Measurements from ENCODE around the gene C20orf96. TPM values are rescaled to one million over a fixed set of nuclear protein-coding genes. Genes with fewer than 3 reads are reported as not detected.

C20orf96 gene
- total and polyA plus RNA-seq, 5 donors, result 4.2 to 9.1 (median 6.3) TPM

DNA sequence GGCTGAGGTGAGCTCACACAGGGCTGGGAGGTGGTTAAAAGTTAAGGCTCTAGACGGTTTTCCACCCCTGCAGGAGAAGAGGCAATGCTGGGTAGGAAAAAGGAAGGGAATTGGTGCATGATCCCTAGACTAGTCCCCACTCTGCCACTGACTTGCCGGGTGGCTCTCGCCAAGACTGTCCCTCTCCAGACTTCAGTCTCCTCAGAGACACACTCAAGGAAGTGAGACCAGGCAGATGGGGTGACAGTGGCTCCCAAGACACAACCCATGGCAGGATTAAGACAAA lies 13.1 kb downstream of the C20orf96 start:
- H3K4me3 ChIP-seq (ENCODE audit: low read length), result no peak overlapping the region
- no peak overlapping the region for H3K27ac ChIP-seq (ENCODE audit: low read length)
- ATAC-seq (no peak), DNase-seq (no peak)
- WGBS, result 24% methylated on average over 3 of the region's 3 CpGs
- no peaks in the 10 kb centered on the region for H3K27me3 ChIP-seq (ENCODE audit: control insufficient read depth, insufficient read depth)
- H3K9me3 ChIP-seq (ENCODE audit: control insufficient read depth, low read length), result no peaks in the 10 kb centered on the region
- no peaks in the 10 kb centered on the region for H3K4me1 ChIP-seq (ENCODE audit: control insufficient read depth, insufficient read depth, low read length)
- intact Hi-C loops (cut with DNase I), result loop anchor here in 1 of 4 donors (10.0 kb wide), 1 partner anchor 47 kb away; the partner anchor contains the start of gene SOX12

- Histone ChIP-seq H3K4me1 (ENCODE audit: control insufficient read depth, insufficient read depth, low read length) (no peaks in the 10 kb centered on the region), H3K4me3 (ENCODE audit: low read length) (no peak overlapping the region), H3K27me3 (ENCODE audit: control insufficient read depth, insufficient read depth) (no peaks in the 10 kb centered on the region), H3K27ac (ENCODE audit: low read length) (no peak overlapping the region), H3K9me3 (ENCODE audit: control insufficient read depth, low read length) (no peaks in the 10 kb centered on the region)
- DNase-seq, result no peak
- intact Hi-C loops (cut with DNase I), result loop anchor here in 1 of 4 donors (10.0 kb wide), 1 partner anchor 48 kb away; the partner anchor contains the start of gene SOX12
- no peak for ATAC-seq
- WGBS, result 93% methylated on average over 12 of the region's 12 CpGs
These were observed 13.7 kb downstream of the C20orf96 start for GRCh38 chr20:276620-277495.

GRCh38 chr20:275791-276190 lies 14.8 kb downstream of the C20orf96 start:
- no peak for ATAC-seq
- DNase-seq, result no peak

GRCh38 chr20:273884-274283 lies 16.7 kb downstream of the C20orf96 start:
- Histone ChIP-seq H3K4me3 (ENCODE audit: low read length) (no peak overlapping the region), H3K4me1 (ENCODE audit: control insufficient read depth, insufficient read depth, low read length) (no peaks in the 10 kb centered on the region), H3K27me3 (ENCODE audit: control insufficient read depth, insufficient read depth) (no peaks in the 10 kb centered on the region), H3K27ac (ENCODE audit: low read length) (no peak overlapping the region), H3K9me3 (ENCODE audit: control insufficient read depth, low read length) (no peaks in the 10 kb centered on the region)
- 61% methylated on average over 3 of the region's 3 CpGs for whole genome bisulfite sequencing
- ATAC-seq (no peak), DNase-seq (no peak)
- intact Hi-C loops (cut with DNase I), result loop anchor here in 1 of 4 donors (10.0 kb wide), 1 partner anchor 51 kb away; the partner anchor contains the start of gene SOX12

More at GRCh38 chr20:275791-276190, 14.8 kb downstream of the C20orf96 start:
- no peaks in the 10 kb centered on the region for H3K9me3 ChIP-seq (ENCODE audit: control insufficient read depth, low read length)
- intact Hi-C loops (cut with DNase I), result loop anchor here in 1 of 4 donors (10.0 kb wide), 1 partner anchor 49 kb away; the partner anchor contains the start of gene SOX12
- no peaks in the 10 kb centered on the region for H3K27me3 ChIP-seq (ENCODE audit: control insufficient read depth, insufficient read depth)
- WGBS, result 95% methylated on average over 7 of the region's 7 CpGs
- no peak overlapping the region for H3K27ac ChIP-seq (ENCODE audit: low read length)
- H3K4me1 ChIP-seq (ENCODE audit: control insufficient read depth, insufficient read depth, low read length), result no peaks in the 10 kb centered on the region
- no peak overlapping the region for H3K4me3 ChIP-seq (ENCODE audit: low read length)

DNA sequence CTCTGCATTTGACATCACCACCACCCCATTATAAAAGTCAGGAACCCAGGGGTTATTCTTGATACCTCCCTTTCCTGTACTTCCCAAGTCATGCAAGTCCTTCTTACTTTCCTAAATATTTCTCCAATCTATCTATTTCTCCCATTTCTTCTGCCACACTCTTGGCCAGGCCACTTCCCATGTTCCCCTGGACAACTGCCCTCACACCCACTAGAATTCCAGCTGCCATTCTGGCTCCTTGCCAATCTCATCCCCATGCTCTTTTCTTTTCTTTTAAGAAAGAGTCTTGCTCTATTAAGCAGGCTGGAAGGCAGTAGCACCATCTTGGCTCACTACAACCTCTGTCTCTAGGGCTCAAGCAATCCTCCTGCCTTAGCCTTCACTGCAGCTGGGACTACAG lies 17.8 kb downstream of the C20orf96 start:
- Histone ChIP-seq H3K27me3 (ENCODE audit: control insufficient read depth, insufficient read depth) (no peaks in the 10 kb centered on the region), H3K9me3 (ENCODE audit: control insufficient read depth, low read length) (no peaks in the 10 kb centered on the region), H3K4me3 (ENCODE audit: low read length) (no peak overlapping the region), H3K4me1 (ENCODE audit: control insufficient read depth, insufficient read depth, low read length) (no peaks in the 10 kb centered on the region), H3K27ac (ENCODE audit: low read length) (no peak overlapping the region)
- intact Hi-C loops (cut with DNase I), result loop anchor here in 1 of 4 donors (10.0 kb wide), 1 partner anchor 52 kb away; the partner anchor contains the start of gene SOX12
- ATAC-seq (no peak), DNase-seq (no peak)

DNA sequence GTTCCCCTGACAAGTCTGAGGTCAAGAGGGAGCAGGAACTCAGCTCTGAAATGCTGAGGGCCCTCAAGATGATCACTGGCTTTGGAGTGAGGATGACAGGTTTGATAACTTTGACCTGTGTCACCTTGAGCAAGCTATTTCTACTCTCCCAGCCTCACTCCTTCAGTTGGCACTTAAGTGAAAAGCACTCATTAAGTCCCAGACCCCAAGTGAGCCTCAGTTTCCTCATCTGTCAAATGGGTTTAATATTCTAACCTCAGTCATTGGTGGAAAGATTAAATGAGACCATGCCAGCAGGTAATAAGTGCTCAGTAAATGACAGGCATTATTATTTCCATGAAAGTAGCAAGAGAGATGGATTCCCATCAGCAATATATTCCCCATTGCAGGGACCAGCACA lies 19.0 kb downstream of the C20orf96 start:
- H3K27ac ChIP-seq (ENCODE audit: low read length), result no peak overlapping the region
- no peaks in the 10 kb centered on the region for H3K27me3 ChIP-seq (ENCODE audit: control insufficient read depth, insufficient read depth)
- ATAC-seq (no peak), DNase-seq (no peak)
- H3K4me1 ChIP-seq (ENCODE audit: control insufficient read depth, insufficient read depth, low read length), result no peaks in the 10 kb centered on the region
- no peaks in the 10 kb centered on the region for H3K9me3 ChIP-seq (ENCODE audit: control insufficient read depth, low read length)
- intact Hi-C loops (cut with DNase I), result loop anchor here in 1 of 4 donors (10.0 kb wide), 1 partner anchor 53 kb away; the partner anchor contains the start of gene SOX12
- H3K4me3 ChIP-seq (ENCODE audit: low read length), result no peak overlapping the region

DNA sequence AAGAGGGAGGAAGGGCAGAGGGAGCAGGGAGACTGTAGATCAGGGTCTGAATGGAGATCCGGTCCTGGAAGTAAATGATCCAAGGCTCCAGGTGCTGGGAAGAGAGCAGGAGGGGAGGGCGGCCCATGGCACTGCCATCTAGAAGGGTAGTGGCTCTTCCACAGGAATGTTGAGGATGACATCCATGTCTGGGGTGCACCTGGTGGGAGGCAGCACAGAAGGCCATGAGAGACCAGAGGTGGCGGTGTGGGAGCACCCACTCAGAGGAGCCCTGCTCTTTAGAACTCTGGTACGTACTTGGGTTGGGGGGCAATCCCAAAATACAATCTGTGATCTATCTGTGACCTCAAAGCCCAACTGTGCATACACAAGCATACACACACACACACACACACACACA lies 19.5 kb downstream of the C20orf96 start:
- no peaks in the 10 kb centered on the region for H3K4me1 ChIP-seq (ENCODE audit: control insufficient read depth, insufficient read depth, low read length)
- DNase-seq (no peak), ATAC-seq (no peak)
- intact Hi-C loops (cut with DNase I), result loop anchor here in 1 of 4 donors (10.0 kb wide), 1 partner anchor 54 kb away; the partner anchor contains the start of gene SOX12
- no peak overlapping the region for H3K4me3 ChIP-seq (ENCODE audit: low read length)
- H3K9me3 ChIP-seq (ENCODE audit: control insufficient read depth, low read length), result no peaks in the 10 kb centered on the region
- 94% methylated on average over 4 of the region's 4 CpGs for WGBS
- no peak overlapping the region for H3K27ac ChIP-seq (ENCODE audit: low read length)
- H3K27me3 ChIP-seq (ENCODE audit: control insufficient read depth, insufficient read depth), result no peaks in the 10 kb centered on the region

DNA sequence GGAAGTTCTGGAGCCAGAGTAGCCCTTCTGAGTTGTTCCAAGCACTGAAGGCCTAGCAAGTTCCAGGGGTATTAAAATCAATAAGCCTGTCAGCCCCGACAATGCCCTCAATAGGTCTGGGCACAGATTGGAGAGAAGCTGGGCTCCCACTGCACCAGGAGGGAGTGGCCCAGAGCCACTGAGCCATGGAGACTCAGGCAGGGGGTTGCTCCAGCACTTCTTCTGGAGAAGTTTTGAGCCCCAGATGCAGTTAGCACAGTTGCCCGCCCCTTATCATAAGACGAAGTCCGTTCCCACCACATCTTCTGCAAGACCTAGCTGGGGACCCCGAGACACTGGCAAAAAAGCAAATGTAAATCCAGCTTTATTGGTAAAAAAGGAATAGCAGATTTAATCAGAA lies 20.0 kb downstream of the C20orf96 start:
- DNase-seq (no peak), ATAC-seq (no peak)
- Histone ChIP-seq H3K27me3 (ENCODE audit: control insufficient read depth, insufficient read depth) (no peaks in the 10 kb centered on the region), H3K4me1 (ENCODE audit: control insufficient read depth, insufficient read depth, low read length) (no peaks in the 10 kb centered on the region), H3K27ac (ENCODE audit: low read length) (no peak overlapping the region), H3K4me3 (ENCODE audit: low read length) (no peak overlapping the region), H3K9me3 (ENCODE audit: control insufficient read depth, low read length) (no peaks in the 10 kb centered on the region)
- 91% methylated on average over 5 of the region's 5 CpGs for WGBS
- intact Hi-C loops (cut with DNase I), result loop anchor here in 1 of 4 donors (10.0 kb wide), 1 partner anchor 54 kb away; the partner anchor contains the start of gene SOX12

DNA sequence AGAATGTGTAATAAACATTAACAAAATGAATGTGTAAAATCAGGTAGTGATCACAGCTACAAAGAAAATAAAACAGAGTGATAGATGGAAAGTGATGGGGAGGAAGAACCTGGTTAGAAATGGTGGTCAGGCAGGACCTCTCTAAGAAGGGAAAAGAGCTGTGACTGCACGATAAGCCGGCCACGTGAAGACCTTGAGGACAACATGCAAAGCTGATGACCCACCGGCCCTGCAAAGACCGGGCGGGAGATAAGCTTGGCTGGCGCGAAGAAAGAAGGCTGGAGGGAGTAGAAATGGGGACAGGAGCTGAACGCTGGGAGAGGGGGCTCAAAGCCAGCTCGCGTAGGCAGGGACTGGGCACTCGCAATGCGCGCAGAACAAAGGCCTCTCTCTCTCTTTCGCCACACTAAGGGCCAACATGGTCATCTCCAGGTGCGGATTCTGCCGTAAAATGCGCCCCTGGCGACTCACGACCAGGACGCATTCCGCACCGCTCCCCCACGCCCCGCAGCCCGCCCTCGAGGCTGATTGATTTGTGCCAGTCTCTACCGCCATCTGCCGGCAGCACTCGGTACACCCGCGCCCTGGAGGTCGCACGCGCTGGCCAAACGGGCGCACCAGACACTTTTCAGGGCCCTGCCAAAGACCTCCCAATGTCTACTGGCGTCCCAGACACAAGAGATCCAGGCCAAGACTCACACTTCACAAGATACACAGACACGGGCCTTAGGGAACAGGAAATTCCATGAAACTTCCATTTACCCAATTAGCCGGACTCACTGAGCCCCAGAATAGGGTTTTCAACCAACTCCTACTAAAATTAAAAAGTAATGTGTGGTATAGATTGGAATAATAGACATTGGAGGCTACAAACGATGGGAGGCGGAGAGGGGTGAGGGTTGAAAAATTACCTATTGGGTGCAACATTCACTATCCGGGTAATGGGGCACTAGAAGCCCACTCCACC lies 23.7 kb downstream of the C20orf96 start:
- H3K4me1 ChIP-seq (ENCODE audit: control insufficient read depth, insufficient read depth, low read length), result no peaks in the 10 kb centered on the region
- peak; percentile 93 for ATAC-seq
- intact Hi-C loops (cut with DNase I), result no loop called here
- H3K27me3 ChIP-seq (ENCODE audit: control insufficient read depth, insufficient read depth), result no peaks in the 10 kb centered on the region
- WGBS, result 7% methylated on average over 43 of the region's 43 CpGs
- H3K27ac ChIP-seq (ENCODE audit: low read length), result no peak overlapping the region
- DNase-seq, result peak; percentile 88 to 95 (median 94)
- H3K4me3 ChIP-seq (ENCODE audit: low read length), result peak overlapping the region; percentile 29
- H3K9me3 ChIP-seq (ENCODE audit: control insufficient read depth, low read length), result no peaks in the 10 kb centered on the region

- no peak for ATAC-seq
- Histone ChIP-seq H3K27me3 (ENCODE audit: control insufficient read depth, insufficient read depth) (no peaks in the 10 kb centered on the region), H3K4me1 (ENCODE audit: control insufficient read depth, insufficient read depth, low read length) (no peaks in the 10 kb centered on the region), H3K9me3 (ENCODE audit: control insufficient read depth, low read length) (no peaks in the 10 kb centered on the region), H3K4me3 (ENCODE audit: low read length) (no peak overlapping the region), H3K27ac (ENCODE audit: low read length) (no peak overlapping the region)
- no peak for DNase-seq
- WGBS, result 68% methylated on average over 13 of the region's 13 CpGs
- intact Hi-C loops (cut with DNase I), result no loop called here
These were observed 26.8 kb downstream of the C20orf96 start for GRCh38 chr20:263701-264100.
